HepG2 (cell line): ENCODE results near the gene RELB. TPM values are rescaled to one million over a fixed set of nuclear protein-coding genes. Genes with fewer than 3 reads are reported as not detected.

Experiments used
- ARID5B ChIP-seq: IDR thresholded peaks from 2 replicates; pipeline ENCODE4 v1.4.0; 2020; ENCODE audit warnings: mild to moderate bottlenecking, missing genetic modification reagents
- KAT8 ChIP-seq: IDR thresholded peaks from 2 replicates; pipeline ENCODE4 v1.6.1; 2016; ENCODE audit warnings: missing genetic modification reagents, missing compliant biosample characterization
- KLF13 ChIP-seq: sonication (generic); formaldehyde crosslinking; IDR thresholded peaks from 2 replicates; pipeline ENCODE4 v1.4.0; 2020; ENCODE audit warnings: mild to moderate bottlenecking, missing genetic modification reagents
- MAZ ChIP-seq, 2 experiments: sonication (generic) in 1 of 2; formaldehyde crosslinking in 1 of 2; IDR thresholded peaks; 2 replicates each; pipeline versions ENCODE4 v1.5.0 to v1.6.1; 2012 to 2020; ENCODE audit warnings: low read depth in 2 of 2, mild to moderate bottlenecking in 2 of 2, borderline replicate concordance in 1 of 2, improper control_type of control experiment in 1 of 2, low read length in 1 of 2, missing genetic modification reagents in 1 of 2, moderate library complexity in 1 of 2
- ZEB1 ChIP-seq: IDR thresholded peaks from 2 replicates; pipeline ENCODE4 v1.6.1; 2012; ENCODE audit warnings: mild to moderate bottlenecking, low read depth, inconsistent platforms; ENCODE audit not compliant: insufficient replicate concordance
- ZNF275 ChIP-seq: sonication (generic); formaldehyde crosslinking; IDR thresholded peaks from 2 replicates; pipeline ENCODE4 v1.8.0; 2022; ENCODE audit warnings: missing genetic modification reagents, mild to moderate bottlenecking, inconsistent platforms, borderline replicate concordance
- ZNF740 ChIP-seq: sonication (generic); formaldehyde crosslinking; IDR thresholded peaks from 2 replicates; pipeline ENCODE4 v1.4.0; 2020; ENCODE audit warnings: missing genetic modification reagents
- polyA plus RNA-seq, 8 experiments: library from polyadenylated mRNA; depleted of rRNA in 3 of 8; stranded (reverse) in 7 of 8; unstranded in 1 of 8; fragments of >200 nt; fragmentation: Illumina TruSeq in 4 of 8; extraction: Trizol in 4 of 8; gene quantifications; 2 replicates each; pipeline versions ENCODE4 v1.2.1 to v1.2.3, GENCODE V29; 2011 to 2016; ENCODE audit warnings: low read depth in 4 of 8, missing spikeins in 1 of 8, mixed read lengths in 1 of 8; ENCODE audit not compliant: insufficient read depth in 1 of 8
- total RNA-seq, 5 experiments: library from RNA; depleted of rRNA; stranded (reverse); fragments of >200 nt; fragmentation: Illumina TruSeq; extraction: Trizol; gene quantifications; 2 replicates each; pipeline ENCODE4 v1.2.3, GENCODE V29; 2016; ENCODE audit warnings: low read depth in 1 of 5

Gene RELB
- total and polyA plus RNA-seq, 2 of the 13 experiments (the other 11 are each of a cell fraction or from before 2014, with no cell fraction given): 1.9 to 3.5 TPM

- 0 out of 2 replicates have a peak, but pooled peaks have one; percentile 43 for TF ChIP-seq ZNF275
- peak; percentile 28; the same call in 1 of the 2 replicates for TF ChIP-seq ZNF740 (CRISPR knock-in tag)
- TF ChIP-seq MAZ (IDR thresholded peaks at IDR 0.05; ENCODE audit: borderline replicate concordance, low read depth, low read length): no peak
- no peak for TF ChIP-seq MAZ (CRISPR knock-in tag; IDR thresholded peaks at IDR 0.05; ENCODE audit: low read depth)
- 0 out of 2 replicates have a peak, but pooled peaks have one; percentile 13 for TF ChIP-seq ARID5B (CRISPR knock-in tag)
- peak; percentile 32; the same call in 1 of the 2 replicates for TF ChIP-seq KLF13 (CRISPR knock-in tag)
- no peak for TF ChIP-seq KAT8 (CRISPR knock-in tag)
- TF ChIP-seq ZEB1: no peak
Observed at GRCh38 chr19:45075301-45076028, 74.2 kb downstream of the RELB start (continued).
